Fibroblast of villous mesenchyme (primary cell): Measurements from ENCODE around the gene TRAPPC8. TPM values are rescaled to one million over a fixed set of nuclear protein-coding genes. Genes with fewer than 3 reads are reported as not detected.
"Not testable (repeated sequence)": the region's sequence is repeated elsewhere in the genome, so short reads cannot be mapped to it uniquely, and the experiment has no call there.

Experiments used
- DNase-seq: peaks from one replicate; pipeline ENCODE4 v3.0.0-alpha.2; 2010; ENCODE audit warnings: low read depth
- H3K4me3 ChIP-seq: 2 replicates; pipeline ENCODE4 v1.5.1; 2011; ENCODE audit warnings: low read depth, mild to moderate bottlenecking, low read length
- total RNA-seq: library from RNA; depleted of rRNA; stranded (reverse); fragments of >200 nt; gene quantifications from 2 replicates; pipeline ENCODE4 v1.2.3, GENCODE V29; 2012
- TF ChIP-seq, protein P1 (sequence below): IDR thresholded peaks from 2 replicates; pipeline ENCODE4 v1.5.1; 2012; ENCODE audit warnings: low read depth, mild to moderate bottlenecking, low read length; ENCODE audit not compliant: insufficient read depth

The TRAPPC8 gene
- total RNA-seq, 1 donor, result 56.6 TPM

DNA sequence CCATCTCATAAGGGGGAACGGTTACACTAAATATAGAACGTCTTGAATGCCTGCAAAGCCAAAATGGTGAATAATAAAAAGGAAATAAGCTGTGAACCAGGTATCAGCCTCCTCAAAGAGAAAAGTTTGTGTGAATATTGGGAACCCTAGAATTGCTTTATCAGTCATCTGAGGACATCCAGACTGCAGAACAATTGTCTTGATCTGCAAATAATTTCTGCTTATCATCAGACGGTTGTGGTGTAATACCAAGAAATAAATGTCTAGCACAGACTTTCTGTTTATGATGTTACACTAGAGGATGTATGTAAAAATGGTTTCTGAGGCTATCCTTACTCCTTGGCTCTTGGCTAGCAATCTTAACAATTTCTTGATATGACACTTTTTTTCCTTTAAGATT is 128.8 kb downstream of the TRAPPC8 start:
- no peak overlapping the region for H3K4me3 ChIP-seq
- TF ChIP-seq, protein P1, sequence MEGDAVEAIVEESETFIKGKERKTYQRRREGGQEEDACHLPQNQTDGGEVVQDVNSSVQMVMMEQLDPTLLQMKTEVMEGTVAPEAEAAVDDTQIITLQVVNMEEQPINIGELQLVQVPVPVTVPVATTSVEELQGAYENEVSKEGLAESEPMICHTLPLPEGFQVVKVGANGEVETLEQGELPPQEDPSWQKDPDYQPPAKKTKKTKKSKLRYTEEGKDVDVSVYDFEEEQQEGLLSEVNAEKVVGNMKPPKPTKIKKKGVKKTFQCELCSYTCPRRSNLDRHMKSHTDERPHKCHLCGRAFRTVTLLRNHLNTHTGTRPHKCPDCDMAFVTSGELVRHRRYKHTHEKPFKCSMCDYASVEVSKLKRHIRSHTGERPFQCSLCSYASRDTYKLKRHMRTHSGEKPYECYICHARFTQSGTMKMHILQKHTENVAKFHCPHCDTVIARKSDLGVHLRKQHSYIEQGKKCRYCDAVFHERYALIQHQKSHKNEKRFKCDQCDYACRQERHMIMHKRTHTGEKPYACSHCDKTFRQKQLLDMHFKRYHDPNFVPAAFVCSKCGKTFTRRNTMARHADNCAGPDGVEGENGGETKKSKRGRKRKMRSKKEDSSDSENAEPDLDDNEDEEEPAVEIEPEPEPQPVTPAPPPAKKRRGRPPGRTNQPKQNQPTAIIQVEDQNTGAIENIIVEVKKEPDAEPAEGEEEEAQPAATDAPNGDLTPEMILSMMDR, result no peak
- no peak for DNase-seq

DNA sequence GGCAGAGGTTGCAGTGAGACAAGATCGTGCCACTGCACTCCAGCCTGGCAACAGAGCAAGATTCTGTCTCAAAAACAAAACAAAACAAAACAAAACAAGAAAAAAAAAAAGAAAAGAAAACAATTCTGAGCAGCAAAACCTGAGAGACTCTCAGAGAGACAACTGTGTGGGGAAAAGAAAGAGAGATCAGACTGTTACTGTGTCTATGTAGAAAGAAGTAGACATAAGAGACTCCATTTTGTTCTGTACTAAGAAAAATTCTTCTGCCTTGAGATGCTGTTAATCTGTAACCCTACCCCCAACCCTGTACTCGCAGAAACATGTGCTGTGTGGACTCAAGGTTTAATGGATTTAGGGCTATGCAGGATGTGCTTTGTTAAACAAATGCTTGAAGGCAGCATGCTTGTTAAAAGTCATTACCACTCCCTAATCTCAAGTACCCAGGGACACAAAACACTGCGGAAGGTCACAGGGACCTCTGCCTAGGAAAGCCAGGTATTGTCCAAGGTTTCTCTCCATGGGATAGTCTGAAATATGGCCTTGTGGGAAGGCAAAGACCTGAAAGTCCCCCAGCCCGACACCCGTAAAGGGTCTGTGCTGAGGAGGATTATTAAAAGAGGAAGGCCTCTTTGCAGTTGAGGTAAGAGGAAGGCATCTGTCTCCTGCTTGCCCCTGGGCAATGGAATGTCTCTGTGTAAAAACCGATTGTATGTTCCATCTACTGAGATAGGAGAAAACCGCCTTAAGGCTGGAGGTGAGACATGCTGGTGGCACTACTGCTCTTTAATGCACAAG is 132.4 kb downstream of the TRAPPC8 start:
- H3K4me3 ChIP-seq, DNase-seq: not testable (repeated sequence)

DNA sequence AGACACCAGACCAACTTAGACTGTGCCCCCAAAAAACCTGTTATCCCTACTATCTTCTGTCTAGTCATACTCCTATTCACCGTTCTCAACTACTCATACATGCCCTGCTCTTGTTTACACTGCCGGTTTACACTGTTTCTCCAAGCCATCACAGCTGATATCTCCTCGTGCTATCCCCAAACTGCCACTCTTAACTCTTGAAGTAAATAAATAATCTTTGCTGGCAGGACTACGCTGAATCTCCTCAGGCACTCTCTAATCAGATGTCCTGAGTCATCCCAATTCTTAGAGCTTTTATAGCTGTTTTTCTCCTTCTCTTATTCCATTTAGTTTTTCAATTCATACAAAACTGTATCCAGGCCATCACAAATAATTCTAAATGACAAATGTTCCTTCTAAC is 133.9 kb downstream of the TRAPPC8 start:
- DNase-seq, H3K4me3 ChIP-seq: not testable (repeated sequence)

DNA sequence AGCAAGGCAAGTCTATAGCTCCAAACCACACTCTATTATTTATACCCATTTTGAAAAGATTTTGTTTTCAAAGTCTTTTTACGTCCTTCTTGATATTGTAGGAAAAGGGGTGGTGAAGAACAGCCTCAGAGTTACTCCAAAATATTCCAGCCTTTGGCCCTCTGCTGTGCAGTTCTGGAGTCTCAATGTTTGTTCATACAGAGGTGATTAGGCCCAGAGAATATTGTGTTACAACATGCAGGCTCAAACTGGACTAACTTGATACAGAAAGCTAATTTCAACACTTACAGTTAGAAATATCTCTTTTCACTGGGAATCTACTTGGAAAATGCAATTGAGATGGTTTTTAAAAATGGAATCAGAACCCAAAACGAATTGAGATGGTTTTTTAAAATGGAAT is 141.8 kb downstream of the TRAPPC8 start:
- TF ChIP-seq, protein P1, result no peak
- DNase-seq, result no peak
- no peak overlapping the region for H3K4me3 ChIP-seq

DNA sequence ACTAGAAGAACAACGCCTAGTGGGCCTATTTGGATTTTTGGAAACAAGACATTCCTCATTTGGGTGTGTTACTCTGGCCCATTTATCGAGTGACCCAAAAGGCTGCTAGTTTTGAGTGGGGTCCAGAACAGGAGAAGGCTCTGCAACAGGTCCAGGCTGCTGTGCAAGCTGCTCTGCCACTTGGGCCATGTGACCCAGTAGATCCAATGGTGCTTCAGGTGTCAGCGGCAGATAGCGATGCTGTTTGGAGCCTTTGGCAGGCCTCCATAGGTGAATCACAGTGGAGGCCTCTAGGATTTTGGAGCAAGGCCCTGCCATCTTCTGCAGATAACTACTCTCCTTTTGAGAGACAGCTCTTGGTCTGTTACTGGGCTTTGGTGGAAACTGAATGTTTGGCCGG is 143.7 kb downstream of the TRAPPC8 start:
- not testable (repeated sequence) for H3K4me3 ChIP-seq, DNase-seq

DNA sequence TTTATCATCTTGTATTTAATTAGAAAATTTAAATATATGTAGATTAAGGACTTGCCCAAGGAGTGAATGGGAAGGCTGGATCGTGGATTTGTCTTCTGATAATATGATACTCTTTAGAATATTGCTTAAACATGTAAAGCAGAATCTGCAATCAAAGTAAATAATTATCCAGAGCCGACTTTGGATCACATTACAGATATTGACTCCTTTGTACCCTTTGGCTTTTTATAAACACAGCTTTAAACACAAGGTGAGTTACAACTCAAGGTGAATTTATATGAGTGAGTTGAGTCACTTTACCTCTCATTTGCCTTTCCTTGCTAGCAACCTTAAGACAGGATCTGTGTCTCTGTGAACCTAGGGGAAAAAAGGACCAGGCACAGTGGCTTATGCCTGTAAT is 144.5 kb downstream of the TRAPPC8 start:
- no peak for DNase-seq
- TF ChIP-seq, protein P1, result no peak
- no peak overlapping the region for H3K4me3 ChIP-seq

DNA sequence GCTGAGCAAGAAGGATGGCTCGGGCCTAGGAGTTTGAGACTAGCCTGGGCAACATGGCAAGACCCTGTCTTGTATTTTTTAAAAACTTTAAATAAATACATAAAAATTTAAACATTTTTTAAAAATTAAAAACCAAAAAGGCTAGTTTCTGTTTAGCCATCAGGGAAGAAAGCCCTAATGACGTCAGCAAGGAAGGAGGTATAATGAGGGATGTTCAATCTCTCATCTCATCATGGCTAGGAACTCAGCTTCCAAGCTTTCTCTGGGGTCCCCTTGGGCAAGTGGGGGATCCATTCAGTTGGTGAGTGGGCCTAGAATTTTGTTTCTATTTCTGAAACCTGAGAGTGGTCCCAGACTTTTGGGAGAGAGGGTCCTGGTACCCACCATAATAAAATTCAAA is 147.2 kb downstream of the TRAPPC8 start:
- no peak overlapping the region for H3K4me3 ChIP-seq
- TF ChIP-seq, protein P1, result no peak
- no peak for DNase-seq

DNA sequence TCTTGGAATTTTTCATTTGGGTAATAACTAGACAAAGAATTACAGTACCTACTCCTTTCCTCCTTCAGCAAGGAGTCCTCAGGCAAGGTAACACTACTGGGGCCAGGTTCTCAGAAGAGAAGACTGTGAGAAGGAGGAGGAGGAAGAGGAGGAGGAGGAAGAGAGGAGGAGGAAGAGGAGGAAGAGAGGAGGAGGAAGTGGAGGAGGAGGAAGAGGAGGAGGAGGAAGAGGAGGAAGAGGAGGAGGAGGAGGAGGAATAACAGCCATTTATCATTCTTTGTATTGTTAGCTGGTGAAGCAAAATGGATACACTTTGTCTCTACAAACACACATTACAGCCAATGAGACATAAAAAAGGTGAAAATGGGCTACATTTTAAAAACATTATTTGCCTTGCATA is 149.4 kb downstream of the TRAPPC8 start:
- DNase-seq, result no peak
- H3K4me3 ChIP-seq, result no peak overlapping the region
- TF ChIP-seq, protein P1, result no peak

DNA sequence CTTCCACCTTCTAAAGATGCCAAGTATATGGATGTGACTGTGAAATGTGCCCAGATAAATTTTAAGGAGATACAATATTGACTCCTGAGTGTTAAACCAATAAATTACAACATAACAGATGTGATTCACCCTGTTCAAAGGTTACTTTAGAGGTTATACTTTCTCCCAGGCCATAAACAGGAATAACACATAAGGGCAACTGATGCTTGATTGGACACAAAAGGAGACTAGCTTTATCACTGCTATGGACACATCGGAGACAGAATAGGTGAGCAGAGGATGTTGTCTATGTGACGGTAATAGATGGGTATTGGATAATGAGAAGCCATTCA is 150.4 kb downstream of the TRAPPC8 start:
- no peak for DNase-seq
- H3K4me3 ChIP-seq, result no peak overlapping the region
- TF ChIP-seq, protein P1, result no peak
